Mucosa of rectum (tissue), 2 donors: Measurements from ENCODE around the gene EEPD1.

Source experiments
- H3K27ac ChIP-seq, 2 donors: one replicate each; pipeline ENCODE4 v1.7.0; 2013; ENCODE audit warnings: inconsistent platforms in 2 of 2, low read depth in 2 of 2, low read length in 2 of 2
- H3K27me3 ChIP-seq, 2 donors: one replicate each; pipeline ENCODE4 v1.7.0; 2013; ENCODE audit warnings: low read length in 2 of 2; ENCODE audit not compliant: control insufficient read depth in 2 of 2, insufficient read depth in 2 of 2
- H3K36me3 ChIP-seq, 2 donors: one replicate each; pipeline ENCODE4 v1.7.0; 2013; ENCODE audit warnings: low read length in 2 of 2; ENCODE audit not compliant: control insufficient read depth in 2 of 2, insufficient read depth in 2 of 2
- H3K4me1 ChIP-seq, 2 donors: one replicate each; pipeline ENCODE4 v1.7.0; 2013; ENCODE audit warnings: low read length in 2 of 2, mild to moderate bottlenecking in 1 of 2; ENCODE audit not compliant: control insufficient read depth in 2 of 2, insufficient read depth in 2 of 2
- H3K4me3 ChIP-seq, 2 donors: one replicate each; pipeline ENCODE4 v1.7.0; 2013; ENCODE audit warnings: low read length in 2 of 2
- H3K9ac ChIP-seq, 2 donors: one replicate each; pipeline ENCODE4 v1.7.0; 2013; ENCODE audit warnings: low read length in 2 of 2, low read depth in 1 of 2, mild to moderate bottlenecking in 1 of 2
- H3K9me3 ChIP-seq, 2 donors: one replicate each; pipeline ENCODE4 v1.7.0; 2013; ENCODE audit warnings: low read length in 2 of 2; ENCODE audit not compliant: control insufficient read depth in 2 of 2
- donor health status: healthy.
- donor health status: Normal muscosa, but diverticular disease.

EEPD1 gene

DNA sequence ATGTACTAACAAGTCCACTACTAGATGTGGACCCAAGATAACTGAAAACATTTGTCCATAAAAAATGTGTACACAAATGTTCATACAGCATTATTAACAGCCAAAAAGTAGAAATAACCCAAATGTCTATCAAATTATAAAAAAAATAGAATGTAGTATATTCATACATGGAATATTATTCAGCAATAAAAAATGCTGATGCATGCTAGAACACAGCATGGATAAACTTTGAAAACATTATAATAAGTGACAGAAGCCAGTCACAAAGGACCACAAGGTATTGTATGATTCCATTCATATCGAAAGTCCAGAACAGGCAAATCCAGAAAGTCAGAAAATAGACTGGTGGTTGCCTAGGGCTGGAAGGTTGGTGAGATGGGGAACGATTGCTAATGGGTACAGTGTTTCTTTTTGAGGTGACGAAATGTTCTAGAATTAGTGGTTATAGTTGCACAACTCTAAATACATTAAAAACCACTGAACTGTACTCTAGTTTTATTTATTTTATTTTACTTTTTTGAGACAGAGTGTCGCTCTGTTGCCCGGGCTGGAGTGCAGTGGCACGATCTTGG lies 193.3 kb downstream of the EEPD1 start:
- Histone ChIP-seq H3K27me3 (no peaks in the 10 kb centered on the region), H3K4me1 (no peaks in the 10 kb centered on the region), H3K9me3 (no peaks in the 10 kb centered on the region), H3K9ac (no peak overlapping the region), H3K4me3 (no peak overlapping the region), H3K27ac (no peak overlapping the region), H3K36me3 (no peaks in the 10 kb centered on the region)

DNA sequence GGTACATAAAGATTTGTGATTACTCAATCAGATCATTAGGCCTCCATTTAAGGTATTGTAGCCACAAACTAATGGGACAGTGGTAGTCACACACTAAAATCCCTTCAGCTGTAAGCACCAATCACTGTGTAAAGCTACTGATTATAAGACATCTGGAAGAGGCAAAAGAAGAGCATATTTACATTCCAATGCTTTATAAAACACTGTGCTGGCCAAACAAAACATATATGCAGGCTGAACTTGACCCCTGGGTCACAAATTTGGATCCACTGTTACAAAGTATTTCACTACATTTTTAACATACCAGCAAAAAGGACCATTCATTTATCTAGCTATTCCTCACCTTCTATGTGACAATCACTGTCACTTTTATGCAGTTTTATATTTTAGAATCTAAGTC lies 195.2 kb downstream of the EEPD1 start:
- H3K9me3 ChIP-seq, result no peaks in the 10 kb centered on the region
- H3K4me1 ChIP-seq, result no peaks in the 10 kb centered on the region
- H3K36me3 ChIP-seq, result no peaks in the 10 kb centered on the region
- H3K27me3 ChIP-seq, result no peaks in the 10 kb centered on the region
- H3K4me3 ChIP-seq, result no peak overlapping the region
- H3K9ac ChIP-seq, result no peak overlapping the region
- no peak overlapping the region for H3K27ac ChIP-seq

DNA sequence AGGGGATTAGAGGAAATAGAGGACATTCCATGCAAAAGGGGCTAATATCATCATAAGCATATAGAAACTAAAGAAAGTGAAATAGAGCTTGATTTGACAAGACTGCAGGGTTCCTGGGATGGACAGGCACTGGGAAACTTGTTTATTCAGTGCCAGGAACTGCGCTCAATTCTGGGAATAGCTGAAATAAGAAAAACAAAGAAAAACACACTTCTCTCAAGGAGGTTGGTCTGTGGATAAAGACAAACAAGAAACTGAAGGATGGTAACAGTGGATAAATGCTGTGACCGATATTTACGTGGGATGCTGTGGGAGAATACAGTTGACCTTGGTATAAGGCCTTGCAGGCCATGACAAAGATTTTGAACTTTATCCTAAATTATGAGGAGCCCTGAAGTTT lies 195.7 kb downstream of the EEPD1 start:
- H3K9ac ChIP-seq, result no peak overlapping the region
- no peaks in the 10 kb centered on the region for H3K27me3 ChIP-seq

DNA sequence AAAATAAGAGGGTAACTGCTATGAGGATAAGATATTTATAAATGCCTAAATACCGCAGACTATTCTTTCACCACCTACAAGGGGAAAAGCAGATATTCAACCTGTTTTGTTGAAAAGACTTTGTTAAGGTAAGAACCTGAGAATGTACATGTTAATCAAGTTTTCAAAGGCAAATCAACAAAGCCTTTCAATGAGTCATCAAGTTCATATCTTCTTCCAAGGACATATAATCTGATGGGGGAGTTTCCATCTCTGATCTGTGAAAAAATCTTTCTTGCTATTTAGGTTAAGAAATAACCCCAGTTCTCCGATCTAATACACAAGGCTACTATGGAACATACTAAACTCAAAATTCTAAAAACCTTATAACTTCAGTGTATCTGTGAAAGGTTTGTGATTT lies 196.6 kb downstream of the EEPD1 start:
- no peaks in the 10 kb centered on the region for H3K9me3 ChIP-seq
- H3K36me3 ChIP-seq, result no peaks in the 10 kb centered on the region
- no peak overlapping the region for H3K27ac ChIP-seq
- no peaks in the 10 kb centered on the region for H3K27me3 ChIP-seq
- H3K4me3 ChIP-seq, result no peak overlapping the region
- H3K9ac ChIP-seq, result no peak overlapping the region
- H3K4me1 ChIP-seq, result no peaks in the 10 kb centered on the region

More for the DNA sequence above, 195.7 kb downstream of the EEPD1 start:
- no peak overlapping the region for H3K4me3 ChIP-seq
- no peak overlapping the region for H3K27ac ChIP-seq
- H3K4me1 ChIP-seq, result no peaks in the 10 kb centered on the region
- H3K36me3 ChIP-seq, result no peaks in the 10 kb centered on the region
- H3K9me3 ChIP-seq, result no peaks in the 10 kb centered on the region
